Ovary (tissue), 3 donors: Measurements from ENCODE around the gene ACOT7.

Experiments used
- CTCF ChIP-seq, 3 donors: fragments of 450-650 bp in 2 of 3; fragments of 200-600 bp in 1 of 3; IDR thresholded peaks; one replicate each; pipeline versions ENCODE4 v1.5.1 to v1.8.0; 2016 to 2022; ENCODE audit warnings: antibody characterized with exemption in 3 of 3, mild to moderate bottlenecking in 1 of 3
- POLR2A ChIP-seq: fragments of 450-650 bp; IDR thresholded peaks from one replicate; pipeline ENCODE4 v1.6.1; 2017; ENCODE audit warnings: antibody characterized with exemption, mild to moderate bottlenecking, moderate library complexity
- donor health status: DM: no; HTN: no; CAD: no.

- TF ChIP-seq POLR2A: no peak
- TF ChIP-seq CTCF (IDR thresholded peaks at IDR 0.05): no peak
These were observed 34.1 kb upstream of the ACOT7 start for GRCh38 chr1:6427441-6428390.
